GM23248 (cell line): ENCODE results near the gene TTC39C.

ENCODE experiments used
- EZH2 ChIP-seq: fragments of 200-600 bp; sonication (generic); IDR thresholded peaks from 2 replicates; pipeline ENCODE4 v1.6.1; 2018; ENCODE audit warnings: antibody characterized with exemption, mild to moderate bottlenecking; ENCODE audit not compliant: insufficient read depth, poor library complexity, severe bottlenecking
- EZH2phosphoT487 ChIP-seq: fragments of 200-600 bp; sonication (generic); IDR thresholded peaks from 2 replicates; pipeline ENCODE4 v1.6.1; 2018; ENCODE audit warnings: antibody characterized with exemption, moderate library complexity, mild to moderate bottlenecking, low read depth; ENCODE audit not compliant: insufficient read depth

DNA sequence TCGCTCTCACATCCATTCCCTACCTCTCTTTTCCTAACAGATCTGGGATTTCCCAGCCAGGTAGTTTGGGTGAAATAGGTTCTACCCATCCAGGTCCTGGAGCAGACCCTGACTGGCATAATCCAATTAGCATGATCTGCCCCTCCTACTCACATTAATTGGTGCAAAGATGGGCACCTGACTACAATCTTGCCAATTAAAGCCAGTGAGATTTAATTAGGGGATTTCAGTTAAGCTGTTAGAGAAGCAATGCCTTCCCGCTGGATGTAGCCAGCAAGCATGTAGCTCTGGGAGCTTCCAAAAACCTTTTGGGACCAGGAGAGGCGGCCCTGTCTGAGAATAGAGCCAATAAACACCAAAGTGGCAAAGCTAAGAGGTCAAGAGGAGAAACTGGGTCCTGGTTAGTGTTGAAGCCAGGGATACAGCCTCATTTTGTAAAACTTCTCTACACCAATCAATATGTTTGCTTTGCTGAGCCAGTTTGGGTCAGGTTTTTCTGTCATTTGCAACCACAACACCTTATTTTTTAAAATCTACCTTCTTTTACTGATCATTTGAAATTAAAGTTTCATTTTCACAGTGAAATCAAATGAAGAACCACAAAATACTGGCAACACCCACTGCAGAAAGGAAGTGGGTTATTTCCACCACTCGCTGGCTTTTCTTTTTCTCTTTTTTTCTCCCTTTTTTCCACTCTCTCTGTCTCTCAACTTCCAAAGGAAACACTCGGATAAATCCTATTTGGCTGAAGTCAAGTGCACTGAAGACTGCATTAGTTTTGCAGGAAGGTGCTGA is 3.2 kb upstream of the TTC39C start:
- no peak for TF ChIP-seq EZH2
- no peak for TF ChIP-seq EZH2phosphoT487
